C1 segment of cervical spinal cord (tissue), 14 donors: ENCODE data around the gene B4GALNT3.

Experiments used
- DNase-seq, 14 donors: peaks; one replicate each; lab custom pipeline; 2025; lab: John Stamatoyannopoulos, UW

Gene B4GALNT3

DNA sequence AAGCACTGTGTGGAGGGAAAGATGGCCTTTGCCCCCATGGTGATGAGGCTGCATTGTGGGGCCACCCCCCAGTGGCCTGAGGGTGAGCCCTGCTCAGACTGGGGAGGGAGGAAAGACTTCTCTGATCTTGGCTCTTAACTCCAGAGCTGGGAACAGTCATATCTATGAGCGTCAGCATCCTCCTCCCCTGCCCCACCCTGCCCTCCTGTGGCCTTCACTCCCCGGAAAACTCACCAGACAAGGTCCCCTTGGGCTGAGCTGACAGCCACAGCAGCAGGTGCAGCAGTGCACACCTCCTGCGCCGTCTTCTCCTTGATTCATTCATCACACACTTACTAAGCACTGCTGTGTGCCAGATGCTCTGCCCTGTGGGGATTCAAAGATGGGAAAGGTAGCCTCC lies 98.8 kb downstream of the B4GALNT3 start:
- DNase-seq: no peak

DNA sequence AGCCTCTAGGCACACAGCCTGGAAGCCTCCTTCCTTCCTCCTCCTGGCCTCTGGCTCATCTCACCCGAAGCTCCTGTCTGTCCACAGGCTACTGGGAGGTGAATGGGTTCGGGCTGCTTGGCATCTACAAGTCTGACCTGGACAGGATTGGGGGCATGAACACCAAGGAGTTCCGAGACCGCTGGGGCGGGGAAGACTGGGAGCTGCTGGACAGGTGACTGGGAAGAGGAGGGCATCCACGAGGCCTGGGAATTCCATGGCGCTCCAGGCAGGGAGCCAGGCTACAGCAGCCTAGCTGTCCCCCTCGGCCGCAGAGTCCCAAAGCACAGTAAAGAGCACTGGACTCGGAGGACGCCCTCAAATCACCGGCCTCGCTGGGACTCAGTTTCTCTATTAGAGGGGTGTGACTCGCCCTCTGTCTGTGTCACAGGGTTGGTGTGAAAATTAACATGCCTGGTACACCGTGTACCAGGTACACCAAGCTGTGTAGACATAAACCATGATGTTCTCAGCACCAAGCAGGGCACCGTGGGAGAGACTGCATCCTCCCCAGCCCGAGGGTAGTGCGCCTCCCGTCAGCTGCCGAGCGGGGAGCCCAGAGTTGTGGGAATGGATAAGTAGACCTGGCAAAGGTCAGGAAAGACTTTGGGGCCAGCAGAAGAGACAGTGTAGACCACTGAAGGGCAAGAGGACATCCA lies 99.6 kb downstream of the B4GALNT3 start:
- DNase-seq: no peak

GRCh38 chr12:559906-560455 lies 100.2 kb downstream of the B4GALNT3 start:
- DNase-seq: no peak

DNA sequence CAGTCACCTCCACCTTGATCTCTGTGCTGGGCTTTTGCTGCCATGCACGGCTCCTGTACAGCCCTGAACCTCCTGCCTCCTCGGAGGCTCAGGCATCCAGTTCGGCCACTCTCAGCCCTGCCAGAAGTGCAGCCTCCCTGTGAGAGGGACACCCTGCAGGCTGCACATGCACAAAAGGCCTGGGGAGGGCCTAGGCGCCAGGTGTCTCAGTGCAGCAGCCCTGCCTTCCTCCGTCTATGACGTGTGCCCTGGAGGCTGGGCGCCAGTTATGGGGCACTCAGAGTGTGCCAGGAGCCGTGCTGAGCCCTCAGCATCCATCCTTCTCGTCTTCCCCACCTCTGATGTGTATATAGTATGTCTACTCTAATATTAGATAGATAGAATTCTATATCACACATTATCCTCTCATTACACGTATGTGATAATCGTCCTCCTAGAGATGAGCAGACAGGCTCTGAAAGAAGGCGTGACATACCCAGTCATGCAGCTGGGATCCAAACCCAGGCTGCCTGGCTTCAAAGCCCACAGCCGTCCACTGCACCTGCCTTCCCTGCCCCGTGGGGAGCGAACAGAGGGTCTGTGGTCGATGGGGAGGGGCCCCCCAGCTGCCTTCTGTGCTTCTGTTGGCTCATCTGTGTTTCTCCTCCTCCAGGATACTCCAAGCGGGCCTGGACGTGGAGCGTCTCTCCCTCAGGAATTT lies 101.1 kb downstream of the B4GALNT3 start:
- DNase-seq: no peak

GRCh38 chr12:561391-561705 lies 101.6 kb downstream of the B4GALNT3 start:
- no peak for DNase-seq

GRCh38 chr12:561908-562593 lies 102.3 kb downstream of the B4GALNT3 start:
- peak in 6 of 14 donors; percentile 23 to 66 (median 46) for DNase-seq

GRCh38 chr12:562634-563033 lies 102.9 kb downstream of the B4GALNT3 start:
- DNase-seq: no peak

GRCh38 chr12:563250-563781 lies 103.6 kb downstream of the B4GALNT3 start:
- no peak for DNase-seq

DNA sequence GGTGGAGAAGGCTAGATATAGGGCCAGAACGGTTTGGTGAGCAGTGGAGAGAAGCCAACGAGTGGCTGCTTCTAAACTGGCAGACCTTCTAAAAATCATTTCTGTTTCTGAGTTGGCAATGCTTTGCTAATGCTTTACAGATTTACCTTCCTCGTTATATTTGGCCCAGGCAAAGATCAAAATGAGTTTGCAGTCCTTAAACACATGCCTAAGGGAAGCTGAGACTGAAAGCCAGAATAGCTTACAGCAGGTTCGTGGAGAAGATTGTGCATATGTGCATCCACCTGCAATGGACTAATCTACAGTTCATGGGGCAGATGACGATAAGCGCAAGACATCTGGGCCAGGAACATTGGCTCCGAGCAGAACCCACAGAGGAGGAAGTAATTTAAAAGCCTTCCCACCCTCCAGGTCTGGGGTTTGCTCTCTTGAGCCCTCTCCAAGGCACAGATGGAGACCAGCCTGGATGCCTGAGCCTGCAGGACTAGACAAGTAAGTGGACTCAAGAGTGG lies 104.1 kb downstream of the B4GALNT3 start:
- DNase-seq: no peak

DNA sequence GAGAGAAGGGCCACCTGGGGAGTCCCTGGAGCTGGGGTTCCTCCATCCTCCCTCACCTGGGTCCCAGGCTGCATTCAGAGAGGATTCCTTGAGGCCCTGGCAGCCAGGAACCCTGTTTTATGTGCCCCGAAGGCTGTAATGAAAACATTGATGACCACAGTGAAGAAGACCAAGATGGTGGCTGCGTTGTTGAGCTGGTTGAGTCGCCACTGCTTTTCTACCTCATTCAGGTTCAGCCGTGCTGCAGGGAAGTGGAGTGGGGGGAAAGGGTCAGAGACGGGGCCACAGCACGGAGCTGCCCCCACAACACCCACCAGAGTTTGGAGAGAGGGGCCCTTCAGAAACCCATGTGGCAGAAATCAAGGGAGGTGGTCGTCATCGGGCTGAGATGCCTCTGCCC lies 105.4 kb downstream of the B4GALNT3 start:
- DNase-seq: no peak

GRCh38 chr12:565589-566105 lies 105.9 kb downstream of the B4GALNT3 start:
- DNase-seq: no peak

DNA sequence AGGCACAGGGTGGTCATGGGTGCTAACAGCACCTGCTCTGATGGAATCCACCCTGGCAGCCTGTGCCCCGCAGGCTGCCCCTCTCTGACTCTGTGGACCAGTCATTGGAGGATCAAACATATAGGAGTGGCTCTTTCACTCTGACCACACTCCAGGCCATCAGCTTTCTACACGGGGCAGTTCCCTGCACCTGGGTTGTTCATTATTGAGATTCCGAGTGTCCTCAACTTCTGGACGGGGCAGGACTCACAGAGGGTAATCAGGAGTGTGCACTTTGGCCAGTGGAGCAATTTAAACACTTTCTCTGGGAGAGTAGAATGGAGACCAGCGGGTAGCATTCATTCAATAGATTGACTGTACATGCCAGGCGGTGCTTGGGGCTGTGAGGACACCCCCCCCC lies 108.7 kb downstream of the B4GALNT3 start:
- no peak for DNase-seq

DNA sequence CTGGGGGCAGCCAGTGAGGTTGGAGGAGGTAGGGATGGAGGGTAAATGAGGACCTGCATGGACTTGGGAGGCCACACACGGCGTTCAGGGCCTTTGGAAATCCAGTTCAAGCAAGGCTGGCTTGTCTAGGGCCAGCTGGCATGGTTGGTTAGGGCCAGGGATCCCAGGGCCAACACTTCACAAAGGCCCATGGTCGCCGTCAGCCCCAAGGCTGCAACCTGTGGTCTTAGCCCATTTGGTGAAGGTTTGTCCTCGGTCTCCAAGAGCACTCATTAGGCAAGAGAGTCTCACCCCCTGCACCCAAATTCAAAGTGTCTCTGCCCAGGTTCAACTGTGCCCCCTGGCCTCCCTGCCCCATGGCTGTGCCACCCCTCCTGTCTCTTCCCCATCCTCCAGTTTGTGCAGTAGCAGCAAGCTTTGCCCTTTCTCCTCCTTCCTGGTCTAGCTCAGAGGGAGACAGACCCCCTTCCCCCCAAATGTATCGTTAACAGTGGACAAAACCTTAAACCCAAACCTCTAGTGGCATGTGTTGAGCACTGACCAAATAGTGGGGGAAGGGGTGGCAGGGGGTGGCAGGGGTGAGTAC lies 109.4 kb downstream of the B4GALNT3 start:
- DNase-seq: no peak

- peak in 13 of 14 donors; percentile 18 to 84 (median 59) for DNase-seq
Measured at GRCh38 chr12:569803-570434, 110.2 kb downstream of the B4GALNT3 start.

DNA sequence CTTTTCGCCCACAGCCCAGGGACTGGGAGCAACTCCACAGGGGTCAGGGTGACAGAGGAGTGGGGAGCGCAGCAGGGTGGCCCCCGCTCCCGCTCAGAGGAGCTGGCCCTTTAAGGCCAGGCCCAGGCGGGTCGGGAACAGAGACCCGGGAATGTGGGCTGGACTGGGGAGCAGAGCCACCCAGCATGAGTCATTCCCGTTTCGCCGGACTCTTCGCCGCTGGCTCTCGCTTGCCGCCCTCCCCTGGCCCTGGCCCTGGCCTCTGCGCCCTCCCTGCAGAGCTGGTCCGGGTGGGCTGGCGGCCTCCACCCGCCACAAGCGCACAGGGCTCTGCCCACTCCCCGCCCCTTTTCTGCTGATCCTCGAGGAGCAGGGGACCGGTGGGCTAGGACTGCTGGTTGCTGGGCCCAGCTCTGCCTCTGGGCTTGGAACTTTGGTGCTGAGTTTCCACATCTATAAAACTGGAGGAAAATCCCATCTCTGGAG lies 110.7 kb downstream of the B4GALNT3 start:
- peak in 3 of 14 donors; percentile 21 to 59 (median 32) for DNase-seq

DNA sequence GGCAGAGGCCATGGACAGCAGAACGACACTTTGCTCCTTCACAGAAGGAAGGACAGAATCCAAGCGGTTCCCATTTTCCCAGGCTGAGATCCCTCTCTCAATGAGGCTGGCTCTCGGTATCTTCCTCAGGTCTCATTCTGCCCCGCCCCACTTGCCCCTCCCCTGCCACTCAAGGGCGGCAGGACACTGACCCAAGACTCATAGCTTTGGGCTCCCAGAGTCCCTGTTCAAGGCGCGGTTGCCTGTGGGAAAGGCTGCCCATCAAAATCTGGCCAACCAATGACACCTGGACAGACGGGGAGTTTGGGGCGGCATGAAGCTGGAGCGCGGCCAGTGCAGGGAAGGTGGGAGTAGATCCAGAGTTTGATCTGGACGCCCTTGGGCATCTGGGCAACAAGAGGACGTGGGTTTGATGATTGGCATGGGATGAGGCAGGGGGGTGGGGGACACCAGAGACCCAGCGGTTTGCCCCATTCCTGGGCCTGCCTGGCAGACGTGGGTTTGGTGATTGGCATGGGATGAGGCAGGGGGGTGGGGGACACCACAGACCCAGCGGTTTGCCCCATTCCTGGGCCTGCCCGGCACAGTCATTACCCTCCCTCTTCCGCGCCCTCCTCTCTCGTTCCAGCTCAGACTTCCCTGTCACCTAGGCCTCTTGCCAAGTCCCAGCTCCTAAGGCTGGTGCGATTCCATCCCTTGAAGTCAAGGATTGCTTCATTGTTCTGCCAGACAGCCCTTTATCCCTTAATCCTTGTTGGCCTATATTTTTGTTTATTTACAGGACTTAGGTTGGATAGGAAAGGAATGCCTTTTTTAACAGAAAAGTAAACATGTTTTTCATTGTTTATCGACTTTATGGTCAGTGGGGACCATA lies 111.4 kb downstream of the B4GALNT3 start:
- peak in 4 of 14 donors; percentile 19 to 67 (median 34) for DNase-seq

DNA sequence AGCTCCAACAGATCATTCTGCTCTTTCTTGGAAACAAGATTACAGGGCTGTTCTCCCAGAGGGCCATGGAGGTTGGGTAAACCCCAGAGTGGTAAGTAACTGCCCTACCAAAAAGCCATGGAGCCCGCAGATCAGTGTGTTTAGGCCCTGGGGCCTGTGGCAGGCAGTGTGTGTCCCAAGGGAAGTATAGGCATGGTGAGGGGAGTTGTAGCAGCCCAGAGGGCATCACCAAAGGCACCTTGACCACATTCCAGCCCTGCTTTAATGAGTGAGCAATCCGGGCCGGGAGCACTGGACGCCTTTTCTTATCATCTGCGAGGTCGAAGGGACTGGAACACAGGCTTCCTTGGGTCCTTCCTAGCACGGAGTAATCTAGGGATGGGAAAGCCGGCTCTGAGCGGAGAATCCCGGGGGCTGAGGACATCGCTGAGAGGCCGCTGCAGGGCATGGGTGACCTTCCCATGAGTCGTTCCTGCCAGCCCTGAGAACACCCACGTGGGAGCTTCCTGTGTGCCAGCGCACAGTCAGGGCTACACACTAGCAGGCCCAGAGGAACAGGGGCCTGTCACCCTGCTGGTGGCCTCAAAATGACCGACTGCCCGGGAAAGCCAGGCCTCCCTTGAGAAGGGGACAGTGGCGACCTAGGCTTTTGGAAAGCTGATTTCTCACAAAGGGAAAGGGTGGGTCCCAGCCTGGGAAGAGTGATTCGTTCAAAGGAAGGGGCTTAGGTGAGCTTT lies 112.2 kb downstream of the B4GALNT3 start:
- DNase-seq: no peak

GRCh38 chr12:572532-572899 lies 112.8 kb downstream of the B4GALNT3 start:
- DNase-seq: no peak

GRCh38 chr12:573232-573631 lies 113.5 kb downstream of the B4GALNT3 start:
- DNase-seq: no peak
